GM21737 (cell line): Measurements from ENCODE around the gene ADPRH.

ENCODE experiments used
- ATAC-seq: cut with Tn5 transposase; IDR thresholded peaks from one replicate; pipeline ENCODE4 v1.9.1; 2021; ENCODE audit warnings: mild to moderate bottlenecking, moderate library complexity; ENCODE audit not compliant: unreplicated experiment

Gene ADPRH

GRCh38 chr3:119595639-119596334 is 16.5 kb downstream of the ADPRH start:
- no peak for ATAC-seq

DNA sequence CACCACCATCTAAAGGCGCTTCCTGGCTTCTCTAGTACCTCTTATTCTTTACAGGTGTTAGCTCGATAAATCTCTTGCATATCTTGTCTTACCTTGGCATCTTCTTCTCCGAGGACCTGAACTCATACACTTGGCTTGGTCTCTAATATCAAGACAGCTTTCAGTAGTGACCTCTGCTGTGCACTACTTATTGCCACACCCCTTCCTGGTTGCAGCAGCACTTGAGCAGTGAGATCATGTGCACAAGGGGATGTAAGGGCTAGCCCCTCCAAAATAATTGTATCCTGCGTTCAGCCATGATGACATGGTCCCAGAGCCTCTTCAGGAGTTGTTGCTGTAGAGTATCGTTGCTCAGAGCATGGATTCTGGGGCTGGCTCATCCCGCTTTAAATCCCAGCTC is 17.1 kb downstream of the ADPRH start:
- ATAC-seq, result no peak

- no peak for ATAC-seq
Measured at GRCh38 chr3:119597548-119598288, 18.4 kb downstream of the ADPRH start, which contains the start of gene PLA1A. Gene PLA1A, plus strand, starts transcription at chr3:119597885. Its CDS starts 29 bp downstream, at chr3:119597914.

GRCh38 chr3:119598410-119599098 is 19.3 kb downstream of the ADPRH start:
- peak; percentile 44 for ATAC-seq

DNA sequence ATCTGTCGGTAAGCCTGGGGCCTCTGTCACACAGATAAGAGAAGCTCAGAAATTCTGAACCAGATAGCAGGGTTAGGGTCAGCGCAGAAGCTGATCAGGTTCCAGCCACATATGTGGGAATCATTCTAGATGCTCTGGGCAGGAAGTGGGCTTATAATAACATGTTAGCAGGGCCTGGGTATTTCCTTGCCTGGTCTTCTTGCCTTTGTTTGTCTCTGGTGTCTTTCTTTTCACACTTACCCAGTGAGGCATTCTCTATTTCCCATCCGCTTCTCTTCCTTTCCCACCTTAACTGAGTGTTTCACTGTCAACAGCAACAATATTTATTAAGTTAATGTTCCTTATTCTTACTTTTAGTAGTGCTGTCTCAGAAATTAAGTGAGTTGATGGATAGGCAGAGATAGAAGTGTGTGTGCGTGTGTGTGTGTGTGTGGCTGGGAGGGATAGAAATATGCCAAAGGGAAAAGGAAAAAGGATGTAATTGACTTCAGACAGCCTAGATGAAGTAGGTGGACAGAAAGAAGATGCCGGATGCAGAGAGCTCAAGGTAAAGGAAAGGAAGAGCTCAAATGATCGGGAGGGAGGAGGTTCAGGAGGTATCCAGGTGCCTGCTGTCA is 20.4 kb downstream of the ADPRH start:
- no peak for ATAC-seq

- peak; percentile 47 for ATAC-seq
Measured at GRCh38 chr3:119600732-119601131, 21.4 kb downstream of the ADPRH start.

DNA sequence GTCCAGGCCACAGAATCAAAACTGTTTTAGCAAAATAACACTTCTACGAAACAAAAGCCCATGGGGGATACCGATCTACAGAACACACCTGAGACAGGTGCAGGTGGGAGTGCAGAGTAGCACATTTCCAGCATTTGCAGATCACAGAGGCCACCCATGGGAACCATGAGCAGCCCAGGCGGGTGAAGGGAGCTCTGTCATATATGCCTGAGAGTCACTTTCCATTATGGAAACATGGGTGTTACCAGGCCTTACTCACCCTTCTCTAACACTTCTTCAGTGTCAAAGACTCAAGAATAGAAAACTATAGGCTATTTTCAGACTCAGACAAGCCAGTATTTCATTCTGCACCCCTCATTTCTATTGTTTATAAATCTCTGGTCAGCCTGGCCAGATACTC is 21.9 kb downstream of the ADPRH start:
- ATAC-seq, result no peak

- ATAC-seq, result no peak
Measured at GRCh38 chr3:119602676-119603075, 23.4 kb downstream of the ADPRH start.

DNA sequence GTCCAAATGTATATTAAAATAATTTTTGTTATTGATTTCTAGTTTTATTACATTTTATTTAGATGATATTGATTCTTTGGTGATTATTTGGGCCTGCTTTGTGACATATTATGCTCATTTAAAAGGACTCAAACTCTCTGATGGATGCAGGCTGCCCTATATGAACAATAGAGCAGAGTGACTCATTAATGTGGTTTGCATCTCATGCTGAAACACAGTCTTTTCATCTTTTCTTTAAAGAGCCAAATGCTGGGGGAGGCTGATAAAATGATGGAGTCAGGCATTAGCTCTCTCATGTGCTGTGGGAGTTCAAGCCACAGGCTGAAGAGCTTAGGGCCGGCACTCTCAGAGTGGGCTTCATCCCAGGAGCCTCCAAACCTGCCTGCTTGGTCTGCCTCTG is 25.6 kb downstream of the ADPRH start:
- ATAC-seq, result no peak

DNA sequence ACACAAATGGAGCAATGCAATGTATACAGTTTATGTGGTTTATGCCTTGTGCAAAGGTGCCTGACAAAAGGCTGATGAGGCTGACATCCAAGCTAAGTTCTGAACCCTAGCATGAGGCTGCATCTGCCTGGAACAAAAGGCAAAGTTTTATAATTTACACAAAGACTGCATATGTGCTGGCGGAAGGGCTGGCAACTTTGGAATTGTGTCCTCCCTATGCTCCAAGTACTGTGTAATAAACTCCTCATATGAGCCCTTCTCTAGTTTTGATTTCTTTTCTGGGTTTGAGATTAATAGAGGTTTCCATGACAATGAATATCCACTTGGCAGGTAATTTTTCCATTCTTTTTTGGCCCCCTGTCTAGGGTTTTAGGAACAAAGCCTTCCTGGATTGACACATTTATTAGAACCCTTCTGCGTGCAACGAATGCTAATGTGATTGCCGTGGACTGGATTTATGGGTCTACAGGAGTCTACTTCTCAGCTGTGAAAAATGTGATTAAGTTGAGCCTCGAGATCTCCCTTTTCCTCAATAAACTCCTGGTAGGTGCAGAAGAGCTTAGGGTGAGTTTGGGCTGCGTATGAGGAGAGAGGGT is 29.2 kb downstream of the ADPRH start:
- no peak for ATAC-seq

- no peak for ATAC-seq
Measured at GRCh38 chr3:119609301-119609700, 30.0 kb downstream of the ADPRH start.

DNA sequence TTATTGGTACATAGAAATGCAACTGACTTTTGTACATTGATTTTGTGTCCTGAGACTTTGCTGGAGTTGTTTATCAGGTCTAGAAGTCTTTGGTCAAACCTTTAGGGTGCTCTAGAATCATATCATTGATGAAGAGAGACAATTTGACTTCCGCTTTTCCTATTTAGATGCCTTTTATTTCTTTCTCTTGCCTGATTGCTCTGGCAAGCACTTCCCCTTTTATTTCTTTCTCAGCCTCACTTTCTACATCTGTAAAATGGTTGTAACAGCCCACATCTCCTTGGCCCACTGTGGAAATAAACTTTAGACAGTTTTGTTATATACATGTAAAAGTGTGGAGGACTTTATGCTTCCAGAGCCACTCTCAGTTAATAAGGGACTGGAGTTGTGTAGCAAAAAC is 32.4 kb downstream of the ADPRH start:
- no peak for ATAC-seq

DNA sequence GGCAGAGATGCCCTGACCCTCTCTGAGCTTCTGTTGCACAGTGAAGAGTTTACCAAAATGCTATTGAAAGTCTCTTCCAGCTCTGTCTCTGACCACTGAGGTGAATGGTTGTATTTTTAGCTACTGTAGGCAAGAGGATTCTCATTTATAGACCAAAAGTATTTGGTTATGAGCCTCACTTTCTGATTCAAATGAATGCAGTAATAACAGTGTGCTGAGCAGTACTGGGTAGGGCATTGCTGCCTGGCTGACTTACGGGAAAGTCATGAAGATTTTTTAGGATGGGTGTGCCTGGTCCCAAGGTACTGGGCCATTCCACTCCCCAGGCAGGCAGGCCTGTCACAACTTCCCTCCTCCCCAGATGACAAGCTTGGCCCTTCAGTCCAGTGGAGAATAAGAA is 33.9 kb downstream of the ADPRH start:
- ATAC-seq, result no peak

DNA sequence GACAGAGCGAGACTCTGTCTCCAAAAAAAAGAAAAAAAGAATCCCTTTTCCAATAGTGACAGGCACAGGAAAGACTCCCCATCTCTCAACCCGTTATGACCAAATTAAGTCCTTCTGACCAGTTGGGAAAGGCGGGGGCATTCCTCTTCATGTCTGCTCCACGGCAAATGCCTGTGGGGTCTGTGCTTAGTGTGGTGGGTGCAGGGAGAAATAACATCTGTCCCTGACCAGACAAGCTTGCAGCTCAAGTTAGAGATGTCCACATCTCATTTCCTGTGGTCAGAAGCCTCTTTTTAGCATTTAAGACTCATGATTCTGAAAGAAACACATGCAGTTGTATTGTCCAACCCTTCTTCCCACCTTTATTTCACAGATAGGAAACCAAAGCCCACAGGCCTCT is 34.6 kb downstream of the ADPRH start:
- ATAC-seq, result no peak

GRCh38 chr3:119616056-119616455 is 36.8 kb downstream of the ADPRH start:
- ATAC-seq, result no peak

GRCh38 chr3:119619094-119619493 is 39.8 kb downstream of the ADPRH start:
- ATAC-seq, result no peak

DNA sequence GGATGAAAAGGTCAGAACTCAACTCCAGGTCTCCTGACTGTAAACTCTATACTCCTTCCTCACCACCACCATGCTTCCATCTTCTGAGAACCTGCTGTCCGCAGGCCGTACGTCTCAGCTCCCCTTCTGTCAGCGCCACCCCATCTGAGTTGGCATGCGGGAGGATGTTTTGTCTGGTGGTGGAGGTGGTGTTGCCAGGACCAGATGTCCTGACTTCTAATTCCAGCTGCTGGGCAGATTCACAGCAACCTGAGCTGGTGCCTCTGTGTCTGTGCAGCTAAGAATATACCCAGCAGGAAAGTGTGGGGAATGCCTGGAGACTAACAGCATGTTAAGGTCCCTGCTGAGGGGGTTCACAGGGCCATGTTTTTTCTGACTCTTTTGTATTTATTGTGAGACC is 41.6 kb downstream of the ADPRH start:
- ATAC-seq, result no peak

DNA sequence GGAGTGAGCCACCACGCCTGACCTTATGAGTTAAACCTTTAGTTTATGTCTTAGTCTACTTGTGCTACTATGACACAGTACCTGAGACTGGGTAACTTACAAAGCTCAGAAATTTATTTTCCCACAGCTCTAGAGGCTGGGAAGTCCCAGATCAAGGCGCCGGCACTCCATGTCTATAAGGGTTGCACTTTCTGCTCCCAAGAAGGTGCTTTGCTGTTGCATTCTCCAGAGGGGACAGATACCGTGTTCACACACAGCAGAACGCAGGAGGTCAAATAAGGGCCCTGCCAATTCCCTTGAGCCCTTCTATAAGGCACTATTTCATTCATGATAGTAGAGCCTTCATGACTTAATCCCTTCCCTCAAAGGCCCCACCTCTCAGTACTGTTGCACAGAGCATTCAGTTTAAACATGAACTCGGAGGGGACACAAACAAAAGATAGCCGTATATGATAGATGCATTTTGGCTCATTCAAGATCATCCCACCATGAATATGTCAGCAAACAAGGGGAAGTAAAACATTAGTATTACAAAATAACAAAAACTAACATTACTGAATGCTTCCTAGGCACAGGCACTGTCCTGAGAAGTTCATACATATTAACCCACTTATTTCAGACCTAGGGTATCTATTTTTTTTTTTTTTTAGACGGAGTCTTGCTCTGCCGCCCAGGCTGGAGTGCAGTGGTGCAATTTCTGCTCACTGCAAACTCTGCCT is 44.9 kb downstream of the ADPRH start:
- ATAC-seq, result no peak

GRCh38 chr3:119625451-119626153 is 46.3 kb downstream of the ADPRH start:
- no peak for ATAC-seq

DNA sequence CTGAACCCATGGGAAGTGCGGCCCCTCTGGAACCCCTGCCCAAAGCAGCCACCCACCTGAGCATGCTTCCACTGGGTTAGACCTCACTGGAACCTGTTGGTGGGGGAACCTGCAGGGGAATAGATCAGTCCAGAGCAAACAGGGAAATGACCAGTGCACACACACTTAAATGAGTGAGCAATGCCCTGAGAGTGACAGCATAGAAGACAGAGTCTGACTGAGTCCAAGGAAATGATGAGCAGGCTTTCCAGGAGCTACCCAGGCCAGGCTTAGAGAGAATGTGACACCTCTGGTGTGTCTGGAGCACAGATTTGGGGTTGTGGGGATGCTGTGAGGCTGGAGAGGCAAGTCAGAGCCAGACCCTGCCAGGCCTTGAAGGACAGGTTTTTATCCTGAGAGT is 46.9 kb downstream of the ADPRH start:
- no peak for ATAC-seq
